Measurements from ENCODE around the gene CT47C1. TPM values are rescaled to one million over a fixed set of nuclear protein-coding genes. Genes with fewer than 3 reads are reported as not detected.

The CT47C1 gene
- total RNA-seq, 1 experiment from 2014 or later, result not detected

DNA sequence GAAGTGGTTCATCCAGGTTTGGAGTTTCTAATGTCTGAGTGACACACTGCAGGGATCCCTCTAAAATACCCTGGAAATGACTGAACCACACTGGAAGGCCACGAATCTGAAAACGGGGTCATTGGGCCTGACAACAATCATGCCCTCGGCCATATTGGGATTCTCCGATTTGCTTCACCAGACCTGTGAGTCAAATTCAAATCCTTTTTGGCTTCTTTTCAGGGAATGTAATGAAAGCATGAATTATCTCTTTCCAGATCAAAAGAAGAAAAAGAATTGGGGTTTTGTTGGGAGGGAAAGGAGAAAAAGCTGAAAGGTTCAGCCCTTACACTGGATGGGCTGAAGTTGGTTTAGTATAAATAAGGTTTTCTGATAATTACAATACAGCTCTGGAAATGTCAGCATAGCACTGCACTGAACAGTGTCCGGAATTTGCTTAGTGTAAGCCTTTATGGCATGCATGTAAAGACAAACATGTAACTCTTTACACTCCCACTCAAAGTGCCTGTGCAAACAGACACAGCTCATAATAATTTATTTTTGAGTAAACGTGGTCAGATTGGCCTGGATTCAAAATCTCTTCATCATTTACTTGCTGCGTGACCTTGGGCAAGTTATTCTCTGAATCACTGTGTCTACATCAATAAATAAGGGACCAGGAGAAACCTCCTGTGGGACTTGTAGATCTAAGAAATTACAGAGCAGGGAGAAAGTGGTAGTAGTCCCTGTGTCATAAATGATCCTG lies 21.4 kb downstream of the CT47C1 start:
- Histone ChIP-seq H3K18ac (ENCODE audit: insufficient read length, low read depth, low read length) (no peak overlapping the region), H2BK15ac (ENCODE audit: low read depth, low read length) (no peak overlapping the region), H2BK120ac (ENCODE audit: low read depth, low read length, poor library complexity, severe bottlenecking) (no peak overlapping the region), H3T11ph (ENCODE audit: low read length) (no peak overlapping the region), H3K79me2 (ENCODE audit: insufficient read depth, low read length) (no peaks in the 10 kb centered on the region), H4K20me1 (ENCODE audit: control insufficient read depth, insufficient read depth, insufficient read length) (no peaks in the 10 kb centered on the region), H3K23me2 (ENCODE audit: insufficient read length, low read depth, low read length, poor library complexity, severe bottlenecking) (no peaks in the 10 kb centered on the region), H3K23ac (ENCODE audit: insufficient read length, low read depth, low read length) (no peak overlapping the region), H3K9ac (ENCODE audit: extremely low read depth, insufficient read length, low read length) (no peak overlapping the region), H3K9me3 (ENCODE audit: control insufficient read depth, low read depth, low read length) (peaks cover 70% of the 10 kb centered on the region), H4K91ac (ENCODE audit: insufficient read length, low read depth, low read length) (no peak overlapping the region), H2BK12ac (ENCODE audit: insufficient read length, low read depth, low read length) (no peak overlapping the region), H2BK20ac (ENCODE audit: low read depth, low read length, poor library complexity, severe bottlenecking) (no peak overlapping the region), H3K14ac (ENCODE audit: insufficient read depth, low read length) (no peak overlapping the region), H3K4ac (ENCODE audit: low read depth, low read length) (no peak overlapping the region), H2AK5ac (ENCODE audit: insufficient read length, low read length) (no peak overlapping the region), H2BK5ac (ENCODE audit: insufficient read length, low read length) (no peak overlapping the region), H3K27me3 (ENCODE audit: insufficient read depth, low read length) (no peaks in the 10 kb centered on the region), H3K4me2 (ENCODE audit: insufficient read depth, insufficient read length, low read length) (no peak overlapping the region), H4K5ac (ENCODE audit: insufficient read length, low read depth, low read length) (no peak overlapping the region), H3K4me1 (ENCODE audit: insufficient read depth, low read length) (no peaks in the 10 kb centered on the region), H3K56ac (ENCODE audit: insufficient read length, low read depth, low read length) (no peak overlapping the region), H3K27ac (ENCODE audit: insufficient read length, low read depth, low read length) (no peak overlapping the region), H2AFZ (ENCODE audit: low read length) (no peak overlapping the region), H4K8ac (replicated peaks; ENCODE audit: insufficient read length, low read depth, low read length) (no peak overlapping the region), H3K79me1 (ENCODE audit: insufficient read depth, low read depth, low read length, poor library complexity, severe bottlenecking) (no peaks in the 10 kb centered on the region)
- peaks cover 10 to 18% of the 10 kb centered on the region in 2 experiments for H3K4me1 Mint-ChIP-seq
- peaks cover 67 to 71% of the 10 kb centered on the region in 2 experiments for H3K9me3 Mint-ChIP-seq
- H3K4me3 Mint-ChIP-seq, result no peak overlapping the region
- H3K27ac Mint-ChIP-seq, result no peak overlapping the region
- no peaks in the 10 kb centered on the region; a peak in 1 of 7 replicates for H3K36me3 Mint-ChIP-seq (ENCODE audit: insufficient read depth in 1 of 3, low read depth in 3 of 3)
- peaks cover 5% of the 10 kb centered on the region; the same call in 1 of the 2 replicates for H3K27me3 Mint-ChIP-seq (ENCODE audit: low read depth)
- WGBS (ENCODE audit: extremely low coverage, insufficient read length, low lambda C conversion rate), result no CpG with 5 or more reads among the region's 7 CpGs
- TF ChIP-seq, protein P1, sequence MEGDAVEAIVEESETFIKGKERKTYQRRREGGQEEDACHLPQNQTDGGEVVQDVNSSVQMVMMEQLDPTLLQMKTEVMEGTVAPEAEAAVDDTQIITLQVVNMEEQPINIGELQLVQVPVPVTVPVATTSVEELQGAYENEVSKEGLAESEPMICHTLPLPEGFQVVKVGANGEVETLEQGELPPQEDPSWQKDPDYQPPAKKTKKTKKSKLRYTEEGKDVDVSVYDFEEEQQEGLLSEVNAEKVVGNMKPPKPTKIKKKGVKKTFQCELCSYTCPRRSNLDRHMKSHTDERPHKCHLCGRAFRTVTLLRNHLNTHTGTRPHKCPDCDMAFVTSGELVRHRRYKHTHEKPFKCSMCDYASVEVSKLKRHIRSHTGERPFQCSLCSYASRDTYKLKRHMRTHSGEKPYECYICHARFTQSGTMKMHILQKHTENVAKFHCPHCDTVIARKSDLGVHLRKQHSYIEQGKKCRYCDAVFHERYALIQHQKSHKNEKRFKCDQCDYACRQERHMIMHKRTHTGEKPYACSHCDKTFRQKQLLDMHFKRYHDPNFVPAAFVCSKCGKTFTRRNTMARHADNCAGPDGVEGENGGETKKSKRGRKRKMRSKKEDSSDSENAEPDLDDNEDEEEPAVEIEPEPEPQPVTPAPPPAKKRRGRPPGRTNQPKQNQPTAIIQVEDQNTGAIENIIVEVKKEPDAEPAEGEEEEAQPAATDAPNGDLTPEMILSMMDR (conservative IDR thresholded peaks at IDR 0.05), result no peak
- no peak for DNase-seq
